Measurements from ENCODE around the gene GLIS1.
A peak's percentile ranks its signal among the peaks of the same experiment; 100 is the strongest.

GLIS1 gene

DNA sequence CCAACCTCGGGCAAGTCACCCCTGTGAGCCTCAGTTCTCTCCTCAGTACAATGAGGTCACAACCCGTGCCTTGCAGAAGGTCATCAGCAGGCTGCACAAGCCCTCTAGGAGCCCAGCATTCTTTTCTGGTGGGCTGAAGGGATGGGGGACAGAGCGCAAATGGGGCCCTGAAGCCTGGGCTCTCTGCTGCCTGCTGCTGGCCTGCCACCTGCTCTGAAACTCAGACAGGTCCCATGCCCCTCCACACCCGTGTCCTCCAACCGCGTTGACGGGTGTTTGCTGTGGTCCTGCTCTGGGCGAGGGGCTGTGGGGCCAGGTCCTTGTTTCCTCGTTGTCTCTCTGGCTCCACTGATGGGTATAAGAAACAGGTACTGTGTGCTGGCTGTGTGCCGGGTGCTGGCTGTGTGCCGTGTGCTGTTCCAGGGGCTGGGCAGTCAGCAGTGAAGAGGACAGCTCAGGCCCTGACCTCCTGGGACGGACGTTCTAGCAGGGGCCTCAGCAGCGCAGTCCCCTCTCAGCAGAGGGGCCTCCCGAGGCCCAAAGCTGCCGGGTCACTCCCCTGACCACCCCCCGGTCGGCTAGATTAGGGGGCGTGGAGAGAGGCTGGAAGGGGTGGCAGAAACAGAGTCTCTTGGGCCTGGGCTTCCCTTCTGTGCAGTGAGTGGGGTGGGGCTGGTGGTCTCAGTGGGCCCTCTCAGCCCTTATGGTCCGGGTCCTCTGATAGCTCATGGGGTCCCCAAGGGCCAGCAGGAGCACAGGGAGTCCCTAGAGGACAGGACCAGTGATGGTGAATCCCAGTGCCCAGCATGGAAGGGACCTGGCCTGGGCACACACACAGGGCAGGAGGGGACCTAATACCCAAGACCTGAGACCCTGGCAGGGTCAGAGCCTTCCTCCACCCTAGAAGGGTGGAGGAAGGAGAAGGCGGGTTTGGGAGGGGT lies 237.6 kb downstream of the GLIS1 start:
- TF ChIP-seq CTCF (conservative IDR thresholded peaks at IDR 0.05; ENCODE audit: low read depth, low read length): peak; percentile 21
- no peak for DNase-seq (ENCODE audit: low read depth)
- H3K4me3 ChIP-seq (ENCODE audit: low read length): no peak overlapping the region

GRCh38 chr1:53500204-53501064 lies 238.5 kb downstream of the GLIS1 start:
- H3K4me3 ChIP-seq (ENCODE audit: low read length): no peak overlapping the region
- TF ChIP-seq CTCF (conservative IDR thresholded peaks at IDR 0.05; ENCODE audit: low read depth, low read length): no peak
- no peak for DNase-seq (ENCODE audit: low read depth)

DNA sequence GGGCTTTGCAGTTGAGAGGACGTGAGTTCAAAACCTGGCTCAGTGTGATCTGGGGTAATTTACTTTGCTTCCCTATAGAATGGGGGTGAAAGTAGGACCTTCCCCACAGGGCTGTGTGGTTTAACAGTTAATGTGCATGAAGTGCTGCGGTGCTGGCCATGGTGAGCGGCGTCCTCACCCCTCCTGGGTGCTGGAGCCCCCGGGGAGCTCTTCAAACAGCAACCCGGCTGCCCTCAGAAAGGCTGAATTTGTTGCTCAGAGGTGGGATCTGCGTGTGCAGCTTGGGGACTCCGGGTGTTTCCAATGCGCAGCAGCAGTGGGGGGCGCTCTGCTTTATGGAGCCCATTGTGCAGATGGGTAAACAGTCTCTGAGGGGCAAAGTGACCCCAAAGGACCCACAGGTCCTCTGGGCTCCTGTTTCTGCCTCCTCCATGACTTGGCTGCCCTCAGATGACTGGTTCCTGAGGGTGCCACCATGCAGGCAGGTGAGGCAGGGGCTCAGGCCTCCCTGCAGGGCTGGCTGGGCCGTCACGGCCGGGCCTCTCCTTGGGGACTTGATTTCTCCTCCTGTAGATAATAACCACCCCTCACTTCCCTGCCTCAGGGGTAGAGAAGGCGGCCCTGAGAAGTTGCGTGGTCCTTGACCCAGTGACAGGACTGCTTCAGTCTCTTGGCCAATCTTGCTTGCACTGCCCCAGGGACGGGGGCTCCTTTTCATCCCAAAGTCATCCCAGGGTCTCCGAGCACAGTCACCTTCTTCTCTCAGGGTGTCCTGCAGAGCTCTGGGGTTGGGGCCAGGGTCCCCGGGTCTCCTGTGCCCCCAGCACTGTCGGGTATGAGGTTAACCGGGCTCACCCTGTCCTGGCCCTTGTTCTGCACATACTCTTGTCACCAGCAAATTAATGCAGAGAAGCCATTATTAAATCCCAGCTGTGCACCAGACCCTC lies 239.4 kb downstream of the GLIS1 start:
- no peak for TF ChIP-seq CTCF (conservative IDR thresholded peaks at IDR 0.05; ENCODE audit: low read depth, low read length)
- no peak for DNase-seq (ENCODE audit: low read depth)
- no peak overlapping the region for H3K4me3 ChIP-seq (ENCODE audit: low read length)

- no peak for TF ChIP-seq CTCF (conservative IDR thresholded peaks at IDR 0.05; ENCODE audit: low read depth, low read length)
- DNase-seq (ENCODE audit: low read depth): no peak
- no peak overlapping the region for H3K4me3 ChIP-seq (ENCODE audit: low read length)
Measured at GRCh38 chr1:53498555-53499131, 240.3 kb downstream of the GLIS1 start.

DNA sequence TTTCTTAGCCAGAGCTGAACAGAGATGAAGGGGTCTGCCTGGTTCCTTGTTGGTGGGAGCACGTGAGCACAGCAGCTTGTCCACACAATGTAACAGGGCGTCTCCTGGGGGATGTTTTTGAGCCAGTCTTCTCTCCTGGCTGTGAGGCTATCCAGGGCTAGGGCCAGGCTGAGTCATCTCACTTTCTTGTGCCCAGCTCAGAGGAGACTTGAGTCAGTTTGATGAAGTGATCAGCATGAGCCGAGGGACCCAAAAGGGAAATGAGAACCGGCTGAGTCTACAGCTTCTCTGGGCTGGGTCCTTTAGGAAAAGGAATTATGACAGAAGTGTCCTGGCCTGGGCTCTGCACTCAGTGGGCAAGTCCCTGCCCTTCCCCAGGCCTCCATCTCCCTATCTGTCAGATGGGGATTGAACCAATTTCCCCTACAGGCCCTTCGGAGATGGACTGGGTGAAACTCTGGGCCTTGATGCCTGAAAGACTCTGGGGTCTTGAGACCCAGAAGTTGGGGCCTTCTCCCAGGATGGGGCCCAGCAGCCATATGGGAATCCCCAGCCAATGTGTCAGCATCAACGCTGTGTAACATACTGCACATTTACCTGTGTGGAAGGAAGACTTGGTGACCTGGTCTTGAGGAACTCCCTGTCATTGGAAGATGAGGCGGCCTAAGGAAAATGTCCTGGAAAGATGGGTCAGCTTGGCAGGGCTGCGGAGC lies 243.2 kb downstream of the GLIS1 start:
- no peak overlapping the region for H3K4me3 ChIP-seq (ENCODE audit: low read length)
- no peak for TF ChIP-seq CTCF (conservative IDR thresholded peaks at IDR 0.05; ENCODE audit: low read depth, low read length)
- no peak for DNase-seq (ENCODE audit: low read depth)

DNA sequence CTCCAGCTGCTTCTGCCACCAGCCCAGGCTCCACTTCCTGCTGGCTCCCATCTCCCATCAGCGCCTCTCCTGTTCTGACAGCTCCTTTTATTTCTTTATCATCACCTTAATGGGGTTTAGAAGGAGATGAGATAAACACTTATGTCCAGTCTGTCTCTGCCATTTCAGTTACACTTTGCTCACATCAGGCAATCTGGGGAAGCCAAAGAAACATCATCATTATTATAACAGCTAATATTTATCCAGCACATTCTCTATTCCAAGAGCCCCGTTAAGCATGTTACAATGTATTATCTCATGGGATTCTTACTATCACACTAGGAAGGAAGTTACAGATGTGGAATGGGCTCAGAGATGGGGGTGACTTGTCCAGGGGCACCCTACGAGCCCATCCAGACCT lies 248.6 kb downstream of the GLIS1 start:
- no peak for DNase-seq (ENCODE audit: low read depth)
- TF ChIP-seq CTCF (conservative IDR thresholded peaks at IDR 0.05; ENCODE audit: low read depth, low read length): no peak
- no peak overlapping the region for H3K4me3 ChIP-seq (ENCODE audit: low read length)

Data from retinal pigment epithelial cell (primary cell).